BJ (cell line): ENCODE measurements around the gene SLC8A1. TPM values are rescaled to one million over a fixed set of nuclear protein-coding genes. Genes with fewer than 3 reads are reported as not detected.
A peak's percentile ranks its signal among the peaks of the same experiment; 100 is the strongest.

Experiments
- CTCF ChIA-PET: fragments of 350-600 bp; formaldehyde crosslinking; extraction: SDS; loops from one replicate; lab custom pipeline; 2021; ENCODE audit warnings: antibody characterized with exemption, inconsistent platforms; lab: Yijun Ruan, JAX
- POLR2A ChIA-PET: fragments of 300-600 bp; sonication (Branson Sonifier 250); formaldehyde crosslinking; extraction: SDS; loops from one replicate; lab custom pipeline; 2021; ENCODE audit warnings: antibody characterized with exemption; lab: Charles Lee
- DNase-seq: peaks from one replicate; pipeline ENCODE4 v3.0.0-alpha.2; 2011; ENCODE audit warnings: low read depth
- H3K27me3 ChIP-seq: 2 replicates; pipeline ENCODE4 v1.6.0; 2011; ENCODE audit warnings: low read length; ENCODE audit not compliant: control insufficient read depth, insufficient read depth
- H3K36me3 ChIP-seq: 2 replicates; pipeline ENCODE4 v1.5.1; 2011; ENCODE audit warnings: low read length; ENCODE audit not compliant: control insufficient read depth, insufficient read depth
- H3K4me3 ChIP-seq: 2 replicates; pipeline ENCODE4 v1.5.1; 2011; ENCODE audit warnings: low read depth, mild to moderate bottlenecking, control low read depth, low read length
- polyA plus RNA-seq: library from polyadenylated mRNA; depleted of rRNA; stranded (reverse); fragments of >200 nt; gene quantifications from 2 replicates; pipeline ENCODE4 v1.2.3, GENCODE V29; 2011
- TF ChIP-seq, protein P1 (sequence below): IDR thresholded peaks from 2 replicates; pipeline ENCODE4 v1.5.1; 2011; ENCODE audit warnings: low read depth, mild to moderate bottlenecking, control low read depth, inconsistent platforms, low read length, moderate library complexity; ENCODE audit not compliant: insufficient read depth

SLC8A1 gene
- polyA plus RNA-seq, 1 experiment = 18.5 TPM

GRCh38 chr2:40173276-40173675 is 278.6 kb downstream of the SLC8A1 start:
- Histone ChIP-seq H3K4me3 (no peak overlapping the region), H3K27me3 (no peaks in the 10 kb centered on the region), H3K36me3 (no peaks in the 10 kb centered on the region)
- peak; percentile 44 for DNase-seq
- ChIA-PET CTCF (no interaction called here), POLR2A (no interaction called here)
- TF ChIP-seq, protein P1, sequence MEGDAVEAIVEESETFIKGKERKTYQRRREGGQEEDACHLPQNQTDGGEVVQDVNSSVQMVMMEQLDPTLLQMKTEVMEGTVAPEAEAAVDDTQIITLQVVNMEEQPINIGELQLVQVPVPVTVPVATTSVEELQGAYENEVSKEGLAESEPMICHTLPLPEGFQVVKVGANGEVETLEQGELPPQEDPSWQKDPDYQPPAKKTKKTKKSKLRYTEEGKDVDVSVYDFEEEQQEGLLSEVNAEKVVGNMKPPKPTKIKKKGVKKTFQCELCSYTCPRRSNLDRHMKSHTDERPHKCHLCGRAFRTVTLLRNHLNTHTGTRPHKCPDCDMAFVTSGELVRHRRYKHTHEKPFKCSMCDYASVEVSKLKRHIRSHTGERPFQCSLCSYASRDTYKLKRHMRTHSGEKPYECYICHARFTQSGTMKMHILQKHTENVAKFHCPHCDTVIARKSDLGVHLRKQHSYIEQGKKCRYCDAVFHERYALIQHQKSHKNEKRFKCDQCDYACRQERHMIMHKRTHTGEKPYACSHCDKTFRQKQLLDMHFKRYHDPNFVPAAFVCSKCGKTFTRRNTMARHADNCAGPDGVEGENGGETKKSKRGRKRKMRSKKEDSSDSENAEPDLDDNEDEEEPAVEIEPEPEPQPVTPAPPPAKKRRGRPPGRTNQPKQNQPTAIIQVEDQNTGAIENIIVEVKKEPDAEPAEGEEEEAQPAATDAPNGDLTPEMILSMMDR = no peak

GRCh38 chr2:40169856-40170255 is 282.0 kb downstream of the SLC8A1 start:
- ChIA-PET POLR2A (interaction anchor here (0.6 kb wide), 1 partner anchor 190 kb away, joined by 9 read pairs; no protein-coding TSS in a partner anchor), CTCF (no interaction called here)
- H3K36me3 ChIP-seq = no peaks in the 10 kb centered on the region
- H3K4me3 ChIP-seq = no peak overlapping the region
- no peaks in the 10 kb centered on the region for H3K27me3 ChIP-seq
- DNase-seq = no peak
- TF ChIP-seq, protein P1 = no peak

DNA sequence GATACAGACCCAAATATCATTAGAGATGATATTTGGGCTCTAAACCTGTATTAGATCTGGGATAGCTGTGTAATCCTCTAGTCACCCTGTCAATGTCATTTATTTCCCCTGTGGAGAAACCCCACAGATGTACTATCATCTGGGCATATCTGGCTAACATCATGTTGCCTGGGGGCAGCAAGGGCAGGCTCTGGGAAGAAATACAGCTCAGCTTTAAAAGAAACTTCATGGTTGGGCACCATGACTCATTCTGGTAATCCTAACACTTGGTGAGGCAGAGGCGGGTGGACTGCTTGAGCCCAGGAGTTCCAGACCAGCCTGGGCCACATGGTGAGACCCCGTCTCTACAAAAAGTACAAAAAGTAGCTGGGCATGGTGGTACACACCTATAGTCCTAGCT is 282.5 kb downstream of the SLC8A1 start:
- no peaks in the 10 kb centered on the region for H3K36me3 ChIP-seq
- no peaks in the 10 kb centered on the region for H3K27me3 ChIP-seq
- TF ChIP-seq, protein P1 = no peak
- no peak for DNase-seq
- H3K4me3 ChIP-seq = no peak overlapping the region
- ChIA-PET CTCF (no interaction called here), POLR2A (interaction anchor here (0.6 kb wide), 1 partner anchor 190 kb away, joined by 9 read pairs; no protein-coding TSS in a partner anchor)

GRCh38 chr2:40168546-40168945 is 283.3 kb downstream of the SLC8A1 start:
- Histone ChIP-seq H3K4me3 (no peak overlapping the region), H3K36me3 (no peaks in the 10 kb centered on the region), H3K27me3 (no peaks in the 10 kb centered on the region)
- DNase-seq = no peak
- TF ChIP-seq, protein P1 = no peak
- ChIA-PET POLR2A (interaction anchor here (0.5 kb wide), 1 partner anchor 28 kb away, joined by 3 read pairs; no protein-coding TSS in a partner anchor), CTCF (interaction anchor here (1.0 kb wide), 1 partner anchor 17 kb away, joined by 3 read pairs; no protein-coding TSS in a partner anchor)

DNA sequence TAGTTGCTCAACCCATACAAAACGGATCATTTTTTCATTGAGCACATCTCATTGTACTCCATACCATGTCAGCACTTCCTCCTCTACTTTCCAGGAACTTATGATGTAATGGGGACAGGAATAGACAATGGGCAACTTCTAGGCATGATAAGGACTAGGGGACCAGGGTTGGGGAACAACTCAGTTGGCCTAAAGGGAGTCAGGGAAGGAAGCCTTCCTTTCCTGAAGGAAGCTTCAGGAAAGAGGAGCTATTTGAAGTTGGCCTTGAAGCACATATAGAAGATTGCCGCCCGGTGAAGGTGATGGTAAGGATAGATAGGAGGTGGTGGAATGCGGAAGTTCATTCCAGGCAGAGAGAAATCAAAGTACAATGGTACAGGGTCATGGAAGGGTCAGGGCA is 283.9 kb downstream of the SLC8A1 start:
- POLR2A ChIA-PET = interaction anchor here (0.5 kb wide), 1 partner anchor 29 kb away, joined by 3 read pairs; no protein-coding TSS in a partner anchor
- no peak for DNase-seq
- TF ChIP-seq, protein P1 = no peak

More for the DNA sequence above, 283.9 kb downstream of the SLC8A1 start:
- CTCF ChIA-PET = interaction anchor here (0.7 to 1.0 kb wide), 2 partner anchors 18 to 33 kb away, joined by 3 read pairs; no protein-coding TSS in a partner anchor
- no peak overlapping the region for H3K4me3 ChIP-seq
- H3K36me3 ChIP-seq = peaks cover 3% of the 10 kb centered on the region
- H3K27me3 ChIP-seq = no peaks in the 10 kb centered on the region
